ENCODE data around the gene DSC1. TPM values are rescaled to one million over a fixed set of nuclear protein-coding genes. Genes with fewer than 3 reads are reported as not detected.

The DSC1 gene
- total and polyA plus RNA-seq, 2 of the 4 experiments (the other 2 are of a cell fraction): not detected

GRCh38 chr18:31088532-31088931 lies 74.1 kb downstream of the DSC1 start:
- TF ChIP-seq FOS (IDR thresholded peaks at IDR 0.05; ENCODE audit: low read depth, low read length) (no peak), CTCF (conservative IDR thresholded peaks at IDR 0.05; ENCODE audit: low read depth, low read length) (no peak), RFX5 (IDR thresholded peaks at IDR 0.05; ENCODE audit: low read depth, low read length) (no peak), RAD21 (IDR thresholded peaks at IDR 0.05; ENCODE audit: low read length) (no peak), CHD1 (IDR thresholded peaks at IDR 0.05; ENCODE audit: low read depth, low read length) (no peak), CEBPB (IDR thresholded peaks at IDR 0.05; ENCODE audit: low read depth, low read length) (no peak), ELK1 (IDR thresholded peaks at IDR 0.05; ENCODE audit: borderline replicate concordance, low read depth, low read length) (no peak), MAFK (IDR thresholded peaks at IDR 0.05; ENCODE audit: low read depth, low read length) (no peak), MAZ (IDR thresholded peaks at IDR 0.05; ENCODE audit: borderline replicate concordance, low read depth, low read length) (no peak), NFE2L2 (IDR thresholded peaks at IDR 0.05; ENCODE audit: low read depth, low read length) (no peak), RCOR1 (IDR thresholded peaks at IDR 0.05; ENCODE audit: insufficient replicate concordance, low read length) (no peak), MXI1 (IDR thresholded peaks at IDR 0.05; ENCODE audit: borderline replicate concordance, low read depth, low read length) (no peak), USF2 (IDR thresholded peaks at IDR 0.05; ENCODE audit: low read depth, low read length) (no peak), SMC3 (IDR thresholded peaks at IDR 0.05; ENCODE audit: low read depth, low read length) (no peak), BHLHE40 (IDR thresholded peaks at IDR 0.05; ENCODE audit: low read depth, low read length) (no peak), POLR2A (IDR thresholded peaks at IDR 0.05; ENCODE audit: low read depth, low read length) (no peak)

More at GRCh38 chr18:31088532-31088931, 74.1 kb downstream of the DSC1 start:
- no peak overlapping the region for H3K14ac ChIP-seq (replicated peaks; ENCODE audit: low read depth, low read length)
- no peak overlapping the region for H3K18ac ChIP-seq (ENCODE audit: low read depth, low read length)
- no peak overlapping the region for H2BK5ac ChIP-seq (ENCODE audit: low read depth, low read length, poor library complexity, severe bottlenecking)
- intact Hi-C loops (cut with micrococcal nuclease) (no loop called here), dilution Hi-C loops (cut with HindIII; ENCODE audit: low sequenced_read_pairs, unreplicated experiment) (no loop called here), in situ Hi-C loops (cut with MboI; ENCODE audit: low sequenced_read_pairs) (no loop called here)
- H3K27ac ChIP-seq (ENCODE audit: insufficient read depth, low read length): no peak overlapping the region
- H3K36me3 ChIP-seq (ENCODE audit: control insufficient read depth, insufficient read depth, low read length): no peaks in the 10 kb centered on the region
- H3K27me3 ChIP-seq (ENCODE audit: control insufficient read depth, insufficient read depth, low read length): no peaks in the 10 kb centered on the region
- H2BK120ac ChIP-seq (ENCODE audit: low read depth, low read length): no peak overlapping the region
- H3K56ac ChIP-seq (ENCODE audit: extremely low read depth, insufficient read depth, low read length): no peak overlapping the region
- no peak overlapping the region for H2BK20ac ChIP-seq (ENCODE audit: low read depth, low read length)
- no peak overlapping the region for H3K4me3 ChIP-seq (ENCODE audit: insufficient read depth, low read depth, low read length)
- no peaks in the 10 kb centered on the region for H4K20me1 ChIP-seq (ENCODE audit: insufficient read depth, low read length)
- ChIA-PET CTCF (no interaction called here), POLR2A (ENCODE audit: unreplicated experiment) (no interaction called here)
- no peaks in the 10 kb centered on the region for H3K9me3 ChIP-seq (ENCODE audit: control insufficient read depth, insufficient read depth, low read length)
- no peak overlapping the region for H2AK9ac ChIP-seq (replicated peaks; ENCODE audit: low read depth, low read length, poor library complexity)
- H4K8ac ChIP-seq (ENCODE audit: low read depth in 2 of 2, low read length in 2 of 2): no peak overlapping the region
- no TSS peak for BruUV-seq (replicated peaks)
- no peak overlapping the region for H4K5ac ChIP-seq (ENCODE audit: low read depth, low read length)
- DNase-seq: no peak
- H3K9ac ChIP-seq (ENCODE audit: low read depth, low read length): no peak overlapping the region
- no peak overlapping the region for H2BK15ac ChIP-seq (ENCODE audit: low read depth, low read length)
- H3K4me2 ChIP-seq (ENCODE audit: low read depth, low read length): no peak overlapping the region
- H3K4ac ChIP-seq (ENCODE audit: low read depth, low read length): no peak overlapping the region
- no peak for ATAC-seq (ENCODE audit: low read depth)
- no peaks in the 10 kb centered on the region for H3K9me1 ChIP-seq (ENCODE audit: insufficient read depth, low read length)
- H2AFZ ChIP-seq (replicated peaks; ENCODE audit: low read length, poor library complexity): no peak overlapping the region
- no peak overlapping the region for H3K23ac ChIP-seq (ENCODE audit: low read depth, low read length)
- H3K79me1 ChIP-seq (ENCODE audit: low read depth in 1 of 2, low read length in 2 of 2): no peaks in the 10 kb centered on the region
- WGBS, 2 experiments (ENCODE audit: extremely low coverage in 2 of 2, insufficient read length in 1 of 2): no CpG with 5 or more reads among the region's 3 CpGs
- no peak overlapping the region for H4K91ac ChIP-seq (ENCODE audit: insufficient read depth, low read depth, low read length)
- H3K4me1 ChIP-seq (ENCODE audit: control insufficient read depth, insufficient read depth, low read length): no peaks in the 10 kb centered on the region
- no peak overlapping the region for H2AK5ac ChIP-seq (ENCODE audit: low read depth, low read length)
